ENCODE results near the gene AURKAIP1. TPM values are rescaled to one million over a fixed set of nuclear protein-coding genes. Genes with fewer than 3 reads are reported as not detected.

AURKAIP1 gene
- total and polyA plus RNA-seq, 2 donors from 2014 or later = 111 to 359 TPM

GRCh38 chr1:1327291-1327690 lies 47.7 kb downstream of the AURKAIP1 start:
- intact Hi-C loops (cut with DNase I) = no loop called here
- no peak overlapping the region for H3K4me3 ChIP-seq (ENCODE audit: low read length in 3 of 3)

GRCh38 chr1:1326075-1326605 lies 48.9 kb downstream of the AURKAIP1 start:
- TF ChIP-seq CTCF (IDR thresholded peaks at IDR 0.05; ENCODE audit: borderline replicate concordance, extremely low read depth, insufficient read depth) = no peak
- peak overlapping the region in 1 of 3 donors; percentile 85 for H3K9ac ChIP-seq (ENCODE audit: low read length in 3 of 3)
- H3K27me3 ChIP-seq (ENCODE audit: control insufficient read depth, insufficient read depth, low read length) = no peaks in the 10 kb centered on the region
- no peak for DNase-seq
- no peak overlapping the region for H3K27ac ChIP-seq (ENCODE audit: low read depth in 2 of 2, low read length in 2 of 2)
- H3K4me3 ChIP-seq (ENCODE audit: low read length in 3 of 3) = peak overlapping the region in 2 of 3 donors; percentile 2 to 82
- H3K36me3 ChIP-seq (ENCODE audit: control insufficient read depth in 2 of 3, insufficient read depth in 3 of 3, low read length in 3 of 3) = peaks cover 0 to 2% (median 0%) of the 10 kb centered on the region in 3 donors
- intact Hi-C loops (cut with DNase I) = no loop called here
- peaks cover 0 to 23% (median 11%) of the 10 kb centered on the region in 3 donors for H3K4me1 ChIP-seq (ENCODE audit: control insufficient read depth in 2 of 3, insufficient read depth in 2 of 3, low read depth in 1 of 3, low read length in 3 of 3)
- no peak for FAIRE-seq
- peaks cover 0 to 1% (median 0%) of the 10 kb centered on the region in 3 donors for H3K9me3 ChIP-seq (ENCODE audit: control insufficient read depth in 2 of 3, insufficient read depth in 1 of 3, low read length in 3 of 3)

More at GRCh38 chr1:1327291-1327690, 47.7 kb downstream of the AURKAIP1 start:
- DNase-seq (no peak), FAIRE-seq (no peak)
- Histone ChIP-seq H3K27ac (ENCODE audit: low read depth in 2 of 2, low read length in 2 of 2) (no peak overlapping the region), H3K9ac (ENCODE audit: low read length in 3 of 3) (no peak overlapping the region), H3K36me3 (ENCODE audit: control insufficient read depth in 2 of 3, insufficient read depth in 3 of 3, low read length in 3 of 3) (peaks cover 0 to 2% (median 0%) of the 10 kb centered on the region in 3 donors), H3K27me3 (ENCODE audit: control insufficient read depth, insufficient read depth, low read length) (no peaks in the 10 kb centered on the region), H3K9me3 (ENCODE audit: control insufficient read depth in 2 of 3, insufficient read depth in 1 of 3, low read length in 3 of 3) (peaks cover 0 to 1% (median 0%) of the 10 kb centered on the region in 3 donors), H3K4me1 (ENCODE audit: control insufficient read depth in 2 of 3, insufficient read depth in 2 of 3, low read depth in 1 of 3, low read length in 3 of 3) (peaks cover 0 to 23% (median 11%) of the 10 kb centered on the region in 3 donors)
- no peak for TF ChIP-seq CTCF (IDR thresholded peaks at IDR 0.05; ENCODE audit: borderline replicate concordance, extremely low read depth, insufficient read depth)

- H3K36me3 ChIP-seq (ENCODE audit: control insufficient read depth in 2 of 3, insufficient read depth in 3 of 3, low read length in 3 of 3) = peaks cover 0 to 2% (median 0%) of the 10 kb centered on the region in 3 donors
- H3K4me3 ChIP-seq (ENCODE audit: low read length in 3 of 3) = peak overlapping the region; percentile 53 to 82 (median 60)
- intact Hi-C loops (cut with DNase I) = no loop called here
- H3K9ac ChIP-seq (ENCODE audit: low read length in 3 of 3) = peak overlapping the region; percentile 29 to 85 (median 44)
- H3K27me3 ChIP-seq (ENCODE audit: control insufficient read depth, insufficient read depth, low read length) = no peaks in the 10 kb centered on the region
- peaks cover 0 to 23% (median 11%) of the 10 kb centered on the region in 3 donors for H3K4me1 ChIP-seq (ENCODE audit: control insufficient read depth in 2 of 3, insufficient read depth in 2 of 3, low read depth in 1 of 3, low read length in 3 of 3)
- peaks cover 0 to 1% (median 0%) of the 10 kb centered on the region in 3 donors for H3K9me3 ChIP-seq (ENCODE audit: control insufficient read depth in 2 of 3, insufficient read depth in 1 of 3, low read length in 3 of 3)
- DNase-seq (no peak), FAIRE-seq (no peak)
- peak overlapping the region; percentile 89 for H3K27ac ChIP-seq (ENCODE audit: low read depth in 2 of 2, low read length in 2 of 2)
- TF ChIP-seq CTCF (IDR thresholded peaks at IDR 0.05; ENCODE audit: borderline replicate concordance, extremely low read depth, insufficient read depth) = no peak
These were observed 49.5 kb downstream of the AURKAIP1 start for GRCh38 chr1:1325288-1326074.

Measured in kidney (tissue), 14 donors.